ENCODE results near the gene AACS.
A peak's percentile ranks its signal among the peaks of the same experiment; 100 is the strongest.

Gene AACS

GRCh38 chr12:125159702-125160101 lies 94.5 kb downstream of the AACS start:
- DNase-seq = no peak

GRCh38 chr12:125160281-125160955 lies 95.2 kb downstream of the AACS start:
- no peak for DNase-seq

GRCh38 chr12:125161712-125162022 lies 96.4 kb downstream of the AACS start:
- DNase-seq = no peak

GRCh38 chr12:125162489-125163028 lies 97.3 kb downstream of the AACS start:
- DNase-seq = no peak

GRCh38 chr12:125163148-125163547 lies 97.9 kb downstream of the AACS start:
- DNase-seq = no peak

- no peak for DNase-seq
Measured at GRCh38 chr12:125164541-125164940, 99.3 kb downstream of the AACS start.

GRCh38 chr12:125166041-125166440 lies 100.8 kb downstream of the AACS start:
- DNase-seq = no peak

- DNase-seq = no peak
Measured at GRCh38 chr12:125167658-125168057, 102.4 kb downstream of the AACS start.

- no peak for DNase-seq
Measured at GRCh38 chr12:125169451-125169850, 104.2 kb downstream of the AACS start.

GRCh38 chr12:125169870-125170269 lies 104.6 kb downstream of the AACS start:
- no peak for DNase-seq

GRCh38 chr12:125171267-125171666 lies 106.0 kb downstream of the AACS start:
- DNase-seq = no peak

- DNase-seq = no peak
Measured at GRCh38 chr12:125172231-125172850, 107.1 kb downstream of the AACS start.

GRCh38 chr12:125175576-125175975 lies 110.3 kb downstream of the AACS start:
- DNase-seq = no peak

GRCh38 chr12:125178222-125178621 lies 113.0 kb downstream of the AACS start:
- DNase-seq = no peak

GRCh38 chr12:125180144-125180543 lies 114.9 kb downstream of the AACS start:
- no peak for DNase-seq

GRCh38 chr12:125181107-125181506 lies 115.9 kb downstream of the AACS start:
- no peak for DNase-seq

GRCh38 chr12:125183187-125184067 lies 118.2 kb downstream of the AACS start:
- DNase-seq = peak; percentile 80

GRCh38 chr12:125184213-125184967 lies 119.2 kb downstream of the AACS start:
- no peak for DNase-seq

GRCh38 chr12:125185311-125185739 lies 120.1 kb downstream of the AACS start:
- no peak for DNase-seq

- DNase-seq = peak; percentile 40
Measured at GRCh38 chr12:125185740-125186470, 120.7 kb downstream of the AACS start, which contains the start of gene TMEM132B. Gene TMEM132B, plus strand, starts transcription at chr12:125186386.

GRCh38 chr12:125186471-125187147 lies 121.4 kb downstream of the AACS start:
- DNase-seq = no peak
